B cell (primary cell): Measurements from ENCODE around the gene GZMM. TPM values are rescaled to one million over a fixed set of nuclear protein-coding genes. Genes with fewer than 3 reads are reported as not detected.

Source experiments
- ATAC-seq: fragments of 200-7000 bp; cut with Tn5 transposase; one replicate; pipeline ENCODE4 v1.10.0; 2021; ENCODE audit warnings: low read depth, mild to moderate bottlenecking, moderate number of reproducible peaks, moderate library complexity
- CTCF ChIA-PET: fragments of 350-600 bp; sonication (Branson Sonifier 250); formaldehyde crosslinking; loops from one replicate; lab custom pipeline; 2021; ENCODE audit warnings: antibody characterized with exemption, inconsistent platforms; lab: Charles Lee
- POLR2A ChIA-PET: fragments of 350-600 bp; sonication (Branson Sonifier 250); formaldehyde crosslinking; loops from one replicate; lab custom pipeline; 2021; ENCODE audit warnings: antibody characterized with exemption; lab: Charles Lee
- DNase-seq: peaks from one replicate; pipeline ENCODE4 v3.0.0; 2013
- H2AFZ ChIP-seq: 2 replicates; pipeline ENCODE4 v1.6.1; 2012; ENCODE audit warnings: mild to moderate bottlenecking, low read depth, low read length; ENCODE audit not compliant: insufficient read depth, poor library complexity, severe bottlenecking
- H3K27ac ChIP-seq, 2 donors: 1 replicate in 1 of 2; 2 replicates in 1 of 2; pipeline ENCODE4 v1.5.1; 2012 to 2013; ENCODE audit warnings: low read length in 2 of 2, mild to moderate bottlenecking in 2 of 2, moderate library complexity in 1 of 2
- H3K27me3 ChIP-seq, 4 experiments: fragments of 200-600 bp in 1 of 4; sonication (generic) in 1 of 4; replicated peaks in 1 of 4; 1 replicate in 2 of 4; 2 replicates in 2 of 4; pipeline versions ENCODE4 v1.6.1 to v1.7.0; 2013 to 2016; ENCODE audit warnings: low read length in 3 of 4, mild to moderate bottlenecking in 2 of 4, mixed read lengths in 1 of 4, moderate library complexity in 1 of 4; ENCODE audit not compliant: insufficient read depth in 4 of 4, control insufficient read depth in 3 of 4; ENCODE audit errors: control extremely low read depth in 1 of 4
- H3K36me3 ChIP-seq, 2 experiments: replicated peaks in 1 of 2; 1 replicate in 1 of 2; 2 replicates in 1 of 2; pipeline versions ENCODE4 v1.6.1 to v1.7.1; 2013; ENCODE audit warnings: low read length in 1 of 2; ENCODE audit not compliant: insufficient read depth in 2 of 2, control insufficient read depth in 1 of 2; ENCODE audit errors: control extremely low read depth in 1 of 2, extremely low read depth in 1 of 2
- H3K4me1 ChIP-seq, 2 donors: fragments of 200-600 bp in 1 of 2; sonication (generic) in 1 of 2; 1 replicate in 1 of 2; 2 replicates in 1 of 2; pipeline versions ENCODE4 v1.5.1 to v1.6.1; 2013 to 2017; ENCODE audit warnings: low read length in 2 of 2; ENCODE audit not compliant: control insufficient read depth in 2 of 2, insufficient read depth in 2 of 2
- H3K4me2 ChIP-seq: replicated peaks from 2 replicates; pipeline ENCODE3; 2012; ENCODE audit warnings: mild to moderate bottlenecking, low read depth, low read length; ENCODE audit not compliant: poor library complexity, severe bottlenecking
- H3K4me3 ChIP-seq, 5 experiments: fragments of 200-600 bp in 1 of 5; sonication (generic) in 1 of 5; 1 replicate in 3 of 5; 2 replicates in 2 of 5; pipeline versions ENCODE4 v1.5.1 to v1.7.0; 2011 to 2016; ENCODE audit warnings: low read length in 4 of 5, mild to moderate bottlenecking in 4 of 5, low read depth in 2 of 5, control low read depth in 1 of 5, moderate library complexity in 1 of 5; ENCODE audit not compliant: insufficient read depth in 1 of 5; ENCODE audit errors: control extremely low read depth in 1 of 5, extremely low read depth in 1 of 5
- H3K79me2 ChIP-seq: fragments of 200-600 bp; sonication (generic); one replicate; pipeline ENCODE4 v1.6.0; 2016; ENCODE audit warnings: low read length; ENCODE audit not compliant: control insufficient read depth, insufficient read depth
- H3K9ac ChIP-seq: fragments of 200-600 bp; sonication (generic); 2 replicates; pipeline ENCODE4 v1.6.1; 2017; ENCODE audit warnings: mild to moderate bottlenecking, low read length, moderate library complexity
- H3K9me3 ChIP-seq, 3 donors: one replicate each; pipeline versions ENCODE4 v1.6.1 to v1.7.1; 2013; ENCODE audit warnings: low read length in 2 of 3; ENCODE audit not compliant: control insufficient read depth in 2 of 3, insufficient read depth in 1 of 3; ENCODE audit errors: control extremely low read depth in 1 of 3
- H4K20me1 ChIP-seq: 2 replicates; pipeline ENCODE4 v1.6.0; 2012; ENCODE audit warnings: mild to moderate bottlenecking, low read length; ENCODE audit not compliant: insufficient read depth, control insufficient read depth, poor library complexity, severe bottlenecking
- H3K27ac Mint-ChIP-seq: one replicate; pipeline ENCODE4 v1.8.0; 2021; ENCODE audit warnings: mixed read lengths
- H3K27me3 Mint-ChIP-seq: one replicate; pipeline ENCODE4 v1.8.0; 2021; ENCODE audit warnings: mixed read lengths
- H3K4me1 Mint-ChIP-seq: one replicate; pipeline ENCODE4 v1.8.0; 2021; ENCODE audit warnings: mixed read lengths
- H3K4me3 Mint-ChIP-seq: one replicate; pipeline ENCODE4 v1.8.0; 2021; ENCODE audit warnings: mixed read lengths
- H3K9me3 Mint-ChIP-seq: one replicate; pipeline ENCODE4 v1.8.0; 2022; ENCODE audit warnings: mixed read lengths; ENCODE audit not compliant: insufficient read depth
- EZH2 ChIP-seq: IDR thresholded peaks from 2 replicates; pipeline ENCODE4 v1.6.1; 2012; ENCODE audit warnings: borderline replicate concordance, low read depth, mild to moderate bottlenecking, moderate library complexity, low read length; ENCODE audit not compliant: insufficient read depth, poor library complexity, severe bottlenecking
- WGBS: methylation state at CpG from one replicate; pipeline ENCODE4 v1.1.5; 2013; ENCODE audit warnings: missing lambda C conversion rate; ENCODE audit not compliant: insufficient coverage; 5-methylcytosine and 5-hydroxymethylcytosine counted together
- intact Hi-C: fragments of 100-400 bp; cut with micrococcal nuclease; formaldehyde crosslinking; loops from one replicate; pipeline ENCODE4 v1.10.0; 2022
- polyA plus RNA-seq: library from polyadenylated mRNA; depleted of rRNA; stranded (reverse); fragments of >200 nt; gene quantifications from 2 replicates; pipeline ENCODE4 v1.2.3, GENCODE V29; 2012
- total RNA-seq, 2 donors: library from RNA; stranded (reverse); fragments of 120-200 nt in 1 of 2; gene quantifications; 1 replicate in 1 of 2; 2 replicates in 1 of 2; pipeline versions ENCODE4 v1.2.3 to v1.2.4, GENCODE V29; 2013 to 2022
- TF ChIP-seq, protein P1 (sequence below): fragments of 200-600 bp; IDR thresholded peaks from one replicate; pipeline ENCODE4 v1.8.0; 2022; ENCODE audit warnings: antibody characterized with exemption, mild to moderate bottlenecking

The GZMM gene
- total and polyA plus RNA-seq, 2 donors (not counting 1 experiment from before 2014, with no cell fraction given): 2.1 TPM; not detected in 1

DNA sequence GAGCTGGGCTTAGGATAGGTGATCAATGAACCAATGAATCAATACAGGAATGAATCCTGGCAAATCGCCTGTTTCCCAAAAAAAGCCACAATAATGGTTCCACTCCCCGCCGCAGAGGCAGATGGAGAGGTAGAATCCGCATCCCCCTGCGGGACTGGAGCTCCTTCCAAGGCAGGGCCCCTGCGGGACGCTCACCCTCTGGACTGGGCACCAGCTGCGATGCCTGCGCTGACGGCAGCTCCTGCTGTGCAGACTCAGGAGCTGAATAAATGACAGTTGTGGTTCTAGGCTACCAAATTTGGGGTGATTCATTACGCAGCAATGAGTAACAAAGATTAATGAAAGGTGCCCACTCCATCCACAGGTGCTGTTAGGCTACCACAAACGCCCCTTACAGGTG, 21.1 kb upstream of the GZMM start:
- ATAC-seq (no peak), DNase-seq (no peak)
- H3K36me3 ChIP-seq: no peaks in the 10 kb centered on the region
- CTCF ChIA-PET: interaction anchor here (0.7 kb wide), 1 partner anchor 12 kb away, joined by 3 read pairs; no protein-coding TSS in a partner anchor
- H3K27me3 Mint-ChIP-seq: peaks cover 6% of the 10 kb centered on the region
- H3K27ac ChIP-seq: no peak overlapping the region
- H3K4me2 ChIP-seq: no peak overlapping the region
- WGBS: 97% methylated on average over 11 of the region's 12 CpGs
- no peak overlapping the region for H3K9ac ChIP-seq
- H3K9me3 Mint-ChIP-seq: no peaks in the 10 kb centered on the region
- intact Hi-C loops: no loop called here
- peaks cover 0 to 4% (median 0%) of the 10 kb centered on the region in 4 experiments for H3K27me3 ChIP-seq
- no peaks in the 10 kb centered on the region for H4K20me1 ChIP-seq
- H3K4me1 Mint-ChIP-seq: no peaks in the 10 kb centered on the region
- H3K9me3 ChIP-seq: peaks cover 0 to 8% (median 0%) of the 10 kb centered on the region in 3 donors
- no peaks in the 10 kb centered on the region for H3K4me1 ChIP-seq
- H3K79me2 ChIP-seq: no peaks in the 10 kb centered on the region
- no peak overlapping the region for H3K4me3 ChIP-seq
- H3K27ac Mint-ChIP-seq: no peak overlapping the region
- no peak overlapping the region for H2AFZ ChIP-seq
- TF ChIP-seq, protein P1, sequence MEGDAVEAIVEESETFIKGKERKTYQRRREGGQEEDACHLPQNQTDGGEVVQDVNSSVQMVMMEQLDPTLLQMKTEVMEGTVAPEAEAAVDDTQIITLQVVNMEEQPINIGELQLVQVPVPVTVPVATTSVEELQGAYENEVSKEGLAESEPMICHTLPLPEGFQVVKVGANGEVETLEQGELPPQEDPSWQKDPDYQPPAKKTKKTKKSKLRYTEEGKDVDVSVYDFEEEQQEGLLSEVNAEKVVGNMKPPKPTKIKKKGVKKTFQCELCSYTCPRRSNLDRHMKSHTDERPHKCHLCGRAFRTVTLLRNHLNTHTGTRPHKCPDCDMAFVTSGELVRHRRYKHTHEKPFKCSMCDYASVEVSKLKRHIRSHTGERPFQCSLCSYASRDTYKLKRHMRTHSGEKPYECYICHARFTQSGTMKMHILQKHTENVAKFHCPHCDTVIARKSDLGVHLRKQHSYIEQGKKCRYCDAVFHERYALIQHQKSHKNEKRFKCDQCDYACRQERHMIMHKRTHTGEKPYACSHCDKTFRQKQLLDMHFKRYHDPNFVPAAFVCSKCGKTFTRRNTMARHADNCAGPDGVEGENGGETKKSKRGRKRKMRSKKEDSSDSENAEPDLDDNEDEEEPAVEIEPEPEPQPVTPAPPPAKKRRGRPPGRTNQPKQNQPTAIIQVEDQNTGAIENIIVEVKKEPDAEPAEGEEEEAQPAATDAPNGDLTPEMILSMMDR: no peak
- TF ChIP-seq EZH2: no peak
- POLR2A ChIA-PET: no interaction called here
- no peak overlapping the region for H3K4me3 Mint-ChIP-seq

DNA sequence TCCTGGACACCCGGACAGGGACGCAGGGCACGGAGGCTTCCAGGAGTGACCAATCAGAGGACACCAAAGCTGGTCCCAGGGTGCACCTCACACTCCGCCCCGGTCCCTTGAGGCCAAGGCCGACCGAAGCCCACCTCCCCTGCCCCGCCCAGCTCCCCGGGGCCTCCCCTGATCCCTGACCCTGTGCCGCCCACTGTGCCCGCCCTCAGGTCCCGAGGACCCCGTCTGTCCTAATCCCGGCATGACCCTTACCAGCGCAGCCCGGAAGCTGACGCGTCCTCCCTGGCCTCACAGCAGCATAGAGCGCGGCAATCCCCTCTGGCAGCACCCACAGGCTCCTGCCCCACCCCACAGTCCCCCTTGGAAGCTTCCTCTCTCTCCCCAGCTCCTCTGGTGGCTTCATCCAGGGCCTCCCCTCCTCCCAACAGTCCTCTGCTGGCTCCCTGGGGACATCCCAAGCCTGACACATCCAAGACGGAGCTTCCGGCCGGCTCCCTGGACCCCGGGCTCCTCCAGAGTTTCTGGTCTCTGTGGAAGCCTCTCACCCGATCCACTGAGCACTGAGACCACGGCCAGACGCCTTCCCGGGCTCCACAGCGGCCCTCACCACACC, 19.7 kb upstream of the GZMM start:
- H3K4me1 ChIP-seq: no peaks in the 10 kb centered on the region
- Mint-ChIP-seq H3K4me3 (no peak overlapping the region), H3K27ac (no peak overlapping the region), H3K4me1 (no peaks in the 10 kb centered on the region), H3K9me3 (no peaks in the 10 kb centered on the region), H3K27me3 (peaks cover 9% of the 10 kb centered on the region)
- intact Hi-C loops: no loop called here
- no peaks in the 10 kb centered on the region for H3K79me2 ChIP-seq
- no peaks in the 10 kb centered on the region for H3K36me3 ChIP-seq
- POLR2A ChIA-PET: interaction anchor here (0.7 kb wide), 1 partner anchor 7 kb away, joined by 6 read pairs; the partner anchor contains the start of gene CDC34
- no peak overlapping the region for H3K4me3 ChIP-seq
- DNase-seq (no peak), ATAC-seq (no peak)
- H3K9ac ChIP-seq: no peak overlapping the region
- no peak overlapping the region for H2AFZ ChIP-seq
- no peak overlapping the region for H3K27ac ChIP-seq
- H3K9me3 ChIP-seq: peaks cover 0 to 13% (median 0%) of the 10 kb centered on the region in 3 donors
- CTCF ChIA-PET: interaction anchor here (1.1 kb wide), 1 partner anchor 13 kb away, joined by 5 read pairs; no protein-coding TSS in a partner anchor
- H3K27me3 ChIP-seq: peaks cover 0 to 4% (median 0%) of the 10 kb centered on the region in 4 experiments
- no peak for TF ChIP-seq EZH2
- TF ChIP-seq, protein P1: no peak
- H3K4me2 ChIP-seq: no peak overlapping the region
- WGBS: 83% methylated on average over 29 of the region's 29 CpGs
- H4K20me1 ChIP-seq: no peaks in the 10 kb centered on the region
